PC-3 (cell line): ENCODE results near the gene SDHAF3. TPM values are rescaled to one million over a fixed set of nuclear protein-coding genes. Genes with fewer than 3 reads are reported as not detected.

ENCODE experiments used
- ATAC-seq: fragments of 200-7000 bp; cut with Tn5 transposase; 2 replicates; pipeline ENCODE4 v1.9.1; 2020; ENCODE audit warnings: mild to moderate bottlenecking, moderate library complexity
- BruUV-seq: library from RNA; stranded (reverse); fragments of 400-500 nt; replicated peaks from 2 replicates; lab custom pipeline; 2021; lab: Mats Ljungman, UMichigan
- CTCF ChIA-PET: fragments of 300-600 bp; sonication (Branson Sonifier 250); formaldehyde crosslinking; loops from one replicate; lab custom pipeline; 2022; ENCODE audit warnings: antibody characterized with exemption; lab: Charles Lee
- POLR2A ChIA-PET: fragments of 300-600 bp; sonication (Branson Sonifier 250); formaldehyde crosslinking; loops from one replicate; lab custom pipeline; 2022; ENCODE audit warnings: antibody characterized with exemption; ENCODE audit not compliant: unreplicated experiment; lab: Charles Lee
- DNase-seq: peaks from one replicate; pipeline ENCODE4 v3.0.0-alpha.2; 2015
- H2AFZ ChIP-seq: fragments of 300-600 bp; sonication (generic); 2 replicates; pipeline ENCODE4 v1.6.0; 2016; ENCODE audit warnings: antibody characterized with exemption, low read length
- H3F3A ChIP-seq: fragments of 300-600 bp; sonication (generic); one replicate; pipeline ENCODE4 v1.6.0; 2017; ENCODE audit warnings: antibody characterized with exemption, low read length, control low read depth, mild to moderate bottlenecking; ENCODE audit not compliant: unreplicated experiment
- H3K27ac ChIP-seq: fragments of 300-600 bp; sonication (generic); 2 replicates; pipeline ENCODE4 v1.5.1; 2016; ENCODE audit warnings: mild to moderate bottlenecking, low read length
- H3K27me3 ChIP-seq: fragments of 300-600 bp; sonication (generic); 2 replicates; pipeline ENCODE4 v1.6.1; 2016; ENCODE audit warnings: low read length, mixed read lengths
- H3K36me3 ChIP-seq: fragments of 300-600 bp; sonication (generic); 2 replicates; pipeline ENCODE4 v1.6.1; 2016; ENCODE audit warnings: low read depth, mixed run types, low read length, mixed read lengths
- H3K4me1 ChIP-seq: fragments of 300-600 bp; sonication (generic); 2 replicates; pipeline ENCODE4 v1.5.1; 2016; ENCODE audit warnings: low read length; ENCODE audit not compliant: insufficient read depth
- H3K4me2 ChIP-seq: fragments of 300-600 bp; sonication (generic); 2 replicates; pipeline ENCODE4 v1.6.0; 2016; ENCODE audit warnings: low read length
- H3K4me3 ChIP-seq: fragments of 300-600 bp; sonication (generic); 2 replicates; pipeline ENCODE4 v1.5.1; 2016; ENCODE audit warnings: mild to moderate bottlenecking, low read length, mixed read lengths
- H3K79me2 ChIP-seq: fragments of 300-600 bp; sonication (generic); 2 replicates; pipeline ENCODE4 v1.6.1; 2017; ENCODE audit warnings: low read length, mixed read lengths
- H3K9ac ChIP-seq: fragments of 300-600 bp; sonication (generic); 2 replicates; pipeline ENCODE4 v1.6.0; 2016; ENCODE audit warnings: mild to moderate bottlenecking, low read length
- H3K9me2 ChIP-seq: fragments of 300-600 bp; sonication (generic); replicated peaks from 2 replicates; pipeline ENCODE4 v1.6.1; 2016; ENCODE audit warnings: mixed run types, low read length, mixed read lengths
- H3K9me3 ChIP-seq: fragments of 300-600 bp; sonication (generic); 2 replicates; pipeline ENCODE4 v1.6.1; 2016; ENCODE audit warnings: low read length, mixed read lengths
- H4K20me1 ChIP-seq: fragments of 300-600 bp; sonication (generic); 2 replicates; pipeline ENCODE4 v1.6.1; 2016; ENCODE audit warnings: low read length, mixed read lengths
- EZH2 ChIP-seq: fragments of 300-600 bp; sonication (generic); IDR thresholded peaks from one replicate; pipeline ENCODE4 v1.6.1; 2017; ENCODE audit warnings: antibody characterized with exemption, mild to moderate bottlenecking, low read length; ENCODE audit not compliant: unreplicated experiment
- EZH2phosphoT487 ChIP-seq: fragments of 300-600 bp; sonication (generic); IDR thresholded peaks from 2 replicates; pipeline ENCODE4 v1.6.1; 2018; ENCODE audit warnings: mild to moderate bottlenecking, antibody characterized with exemption, low read length, borderline replicate concordance
- intact Hi-C: fragments of 100-400 bp; cut with micrococcal nuclease; formaldehyde crosslinking; loops from 2 replicates; pipeline ENCODE4 v1.9.0; 2023
- total RNA-seq: library from RNA; depleted of rRNA; stranded (reverse); fragments of >200 nt; gene quantifications from 2 replicates; pipeline ENCODE4 v1.2.3, GENCODE V29; 2014
- TF ChIP-seq, protein P1 (sequence below): fragments of 300-600 bp; sonication (generic); conservative IDR thresholded peaks from 2 replicates; pipeline ENCODE4 v1.5.1; 2017; ENCODE audit warnings: antibody characterized with exemption, low read depth, mild to moderate bottlenecking, low read length

SDHAF3 gene
- total RNA-seq, 1 experiment from 2014 or later: 19.9 TPM

- no peak for ATAC-seq
- Histone ChIP-seq H2AFZ (no peak overlapping the region), H4K20me1 (no peaks in the 10 kb centered on the region), H3K27me3 (peaks cover 12% of the 10 kb centered on the region), H3K4me2 (no peak overlapping the region), H3K4me3 (no peak overlapping the region), H3K79me2 (no peaks in the 10 kb centered on the region), H3F3A (no peaks in the 10 kb centered on the region), H3K9me2 (no peaks in the 10 kb centered on the region), H3K27ac (no peak overlapping the region), H3K36me3 (no peaks in the 10 kb centered on the region), H3K4me1 (no peaks in the 10 kb centered on the region), H3K9me3 (no peaks in the 10 kb centered on the region), H3K9ac (no peak overlapping the region)
- ChIA-PET CTCF (no interaction called here), POLR2A (no interaction called here)
- TF ChIP-seq EZH2phosphoT487: no peak
- BruUV-seq: no TSS peak
- intact Hi-C loops: no loop called here
- DNase-seq: no peak
Observed at GRCh38 chr7:97081521-97082300, 35.8 kb upstream of the SDHAF3 start.

GRCh38 chr7:97088364-97088763, 29.1 kb upstream of the SDHAF3 start:
- H3F3A ChIP-seq: no peaks in the 10 kb centered on the region
- no peak overlapping the region for H2AFZ ChIP-seq
- H3K9me2 ChIP-seq: no peaks in the 10 kb centered on the region
- H4K20me1 ChIP-seq: no peaks in the 10 kb centered on the region
- BruUV-seq: no TSS peak
- ATAC-seq (no peak), DNase-seq (no peak)
- TF ChIP-seq, protein P1, sequence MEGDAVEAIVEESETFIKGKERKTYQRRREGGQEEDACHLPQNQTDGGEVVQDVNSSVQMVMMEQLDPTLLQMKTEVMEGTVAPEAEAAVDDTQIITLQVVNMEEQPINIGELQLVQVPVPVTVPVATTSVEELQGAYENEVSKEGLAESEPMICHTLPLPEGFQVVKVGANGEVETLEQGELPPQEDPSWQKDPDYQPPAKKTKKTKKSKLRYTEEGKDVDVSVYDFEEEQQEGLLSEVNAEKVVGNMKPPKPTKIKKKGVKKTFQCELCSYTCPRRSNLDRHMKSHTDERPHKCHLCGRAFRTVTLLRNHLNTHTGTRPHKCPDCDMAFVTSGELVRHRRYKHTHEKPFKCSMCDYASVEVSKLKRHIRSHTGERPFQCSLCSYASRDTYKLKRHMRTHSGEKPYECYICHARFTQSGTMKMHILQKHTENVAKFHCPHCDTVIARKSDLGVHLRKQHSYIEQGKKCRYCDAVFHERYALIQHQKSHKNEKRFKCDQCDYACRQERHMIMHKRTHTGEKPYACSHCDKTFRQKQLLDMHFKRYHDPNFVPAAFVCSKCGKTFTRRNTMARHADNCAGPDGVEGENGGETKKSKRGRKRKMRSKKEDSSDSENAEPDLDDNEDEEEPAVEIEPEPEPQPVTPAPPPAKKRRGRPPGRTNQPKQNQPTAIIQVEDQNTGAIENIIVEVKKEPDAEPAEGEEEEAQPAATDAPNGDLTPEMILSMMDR: no peak
- TF ChIP-seq EZH2 (no peak), EZH2phosphoT487 (no peak)
- H3K9ac ChIP-seq: no peak overlapping the region
- no peak overlapping the region for H3K27ac ChIP-seq
- intact Hi-C loops: no loop called here
- no peaks in the 10 kb centered on the region for H3K9me3 ChIP-seq
- peaks cover 63% of the 10 kb centered on the region for H3K27me3 ChIP-seq
- H3K36me3 ChIP-seq: no peaks in the 10 kb centered on the region
- ChIA-PET CTCF (no interaction called here), POLR2A (no interaction called here)
- H3K79me2 ChIP-seq: no peaks in the 10 kb centered on the region
- H3K4me2 ChIP-seq: no peak overlapping the region
- no peak overlapping the region for H3K4me3 ChIP-seq
- no peaks in the 10 kb centered on the region for H3K4me1 ChIP-seq

DNA sequence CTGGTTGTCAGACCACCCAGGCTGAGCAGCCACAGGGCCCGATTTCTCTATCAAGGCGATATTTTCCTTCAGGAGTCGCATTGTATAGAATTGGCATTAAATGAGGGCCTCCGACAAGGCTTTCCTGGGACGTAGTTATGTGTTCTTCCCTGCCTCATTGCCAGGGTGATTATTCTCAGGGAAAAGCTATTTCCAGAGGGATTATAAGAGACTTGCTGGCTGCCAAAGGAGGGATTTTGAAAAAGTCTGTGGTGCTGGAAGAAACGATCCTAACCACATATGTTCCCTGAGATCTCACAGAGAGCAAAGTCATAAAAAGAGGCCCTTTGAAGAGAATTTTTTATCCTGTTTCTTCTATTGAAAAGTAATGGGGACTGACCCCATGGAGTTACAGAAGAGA, 27.7 kb upstream of the SDHAF3 start:
- TF ChIP-seq, protein P1: no peak
- TF ChIP-seq EZH2: no peak
- no peak for TF ChIP-seq EZH2phosphoT487
- H3K4me2 ChIP-seq: no peak overlapping the region
- no TSS peak for BruUV-seq

More for the DNA sequence above, 27.7 kb upstream of the SDHAF3 start:
- DNase-seq (no peak), ATAC-seq (no peak)
- Histone ChIP-seq H3K9ac (no peak overlapping the region), H4K20me1 (no peaks in the 10 kb centered on the region), H3K79me2 (no peaks in the 10 kb centered on the region), H3K27me3 (peaks cover 63% of the 10 kb centered on the region), H3K9me2 (no peaks in the 10 kb centered on the region), H3K9me3 (no peaks in the 10 kb centered on the region), H3K4me1 (no peaks in the 10 kb centered on the region), H3K27ac (no peak overlapping the region), H3F3A (no peaks in the 10 kb centered on the region), H3K36me3 (no peaks in the 10 kb centered on the region), H3K4me3 (no peak overlapping the region), H2AFZ (no peak overlapping the region)
- POLR2A ChIA-PET: no interaction called here
- CTCF ChIA-PET: no interaction called here
- intact Hi-C loops: no loop called here
